Bronchial epithelial cell (primary cell): ENCODE measurements around the gene CCDC60. TPM values are rescaled to one million over a fixed set of nuclear protein-coding genes. Genes with fewer than 3 reads are reported as not detected.

Experiments
- DNase-seq: peaks from one replicate; pipeline ENCODE4 v3.0.0-alpha.2; 2010; ENCODE audit warnings: low read depth
- FAIRE-seq: peaks from 2 replicates; lab custom pipeline; 2011; peaks lifted over from hg19 to GRCh38; lab: Jason Lieb, UNC
- H3K27me3 ChIP-seq: 2 replicates; pipeline ENCODE4 v1.5.1; 2011; ENCODE audit warnings: low read length; ENCODE audit not compliant: control insufficient read depth, insufficient read depth
- H3K36me3 ChIP-seq: 2 replicates; pipeline ENCODE4 v1.5.1; 2011; ENCODE audit warnings: low read length; ENCODE audit not compliant: control insufficient read depth, insufficient read depth
- H3K4me3 ChIP-seq: 2 replicates; pipeline ENCODE4 v1.5.1; 2011; ENCODE audit warnings: mild to moderate bottlenecking, low read depth, low read length, control low read depth
- total RNA-seq: library from RNA; depleted of rRNA; stranded (reverse); fragments of >200 nt; gene quantifications from 2 replicates; pipeline ENCODE4 v1.2.1, GENCODE V29; 2014
- TF ChIP-seq, protein P1 (sequence below): IDR thresholded peaks from 2 replicates; pipeline ENCODE4 v1.5.1; 2011; ENCODE audit warnings: mild to moderate bottlenecking, moderate library complexity, low read length, control low read depth, inconsistent platforms; ENCODE audit not compliant: insufficient read depth, severe bottlenecking

Gene CCDC60
- total RNA-seq, 1 donor from 2014 or later: 0.26 TPM

DNA sequence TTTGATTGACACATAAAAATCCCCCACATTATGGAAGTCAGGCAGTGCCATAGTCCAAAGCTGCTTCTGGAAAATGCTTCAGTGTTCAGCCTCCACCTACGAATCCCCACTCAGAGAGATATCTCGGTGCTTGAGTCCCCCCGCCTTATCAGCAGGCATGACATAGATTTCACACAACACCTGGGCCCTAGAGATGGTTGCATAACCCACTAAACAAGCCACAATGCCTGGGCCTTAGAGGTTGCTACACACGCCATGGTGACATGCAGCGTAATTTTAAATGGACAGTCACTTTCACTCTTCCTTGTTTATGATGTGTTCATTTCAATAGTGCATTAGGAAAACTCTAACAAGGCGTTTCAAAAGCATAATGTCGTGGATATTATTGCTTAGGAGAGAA lies 38.0 kb downstream of the CCDC60 start:
- Histone ChIP-seq H3K36me3 (no peaks in the 10 kb centered on the region), H3K4me3 (no peak overlapping the region), H3K27me3 (no peaks in the 10 kb centered on the region)
- no peak for FAIRE-seq
- TF ChIP-seq, protein P1, sequence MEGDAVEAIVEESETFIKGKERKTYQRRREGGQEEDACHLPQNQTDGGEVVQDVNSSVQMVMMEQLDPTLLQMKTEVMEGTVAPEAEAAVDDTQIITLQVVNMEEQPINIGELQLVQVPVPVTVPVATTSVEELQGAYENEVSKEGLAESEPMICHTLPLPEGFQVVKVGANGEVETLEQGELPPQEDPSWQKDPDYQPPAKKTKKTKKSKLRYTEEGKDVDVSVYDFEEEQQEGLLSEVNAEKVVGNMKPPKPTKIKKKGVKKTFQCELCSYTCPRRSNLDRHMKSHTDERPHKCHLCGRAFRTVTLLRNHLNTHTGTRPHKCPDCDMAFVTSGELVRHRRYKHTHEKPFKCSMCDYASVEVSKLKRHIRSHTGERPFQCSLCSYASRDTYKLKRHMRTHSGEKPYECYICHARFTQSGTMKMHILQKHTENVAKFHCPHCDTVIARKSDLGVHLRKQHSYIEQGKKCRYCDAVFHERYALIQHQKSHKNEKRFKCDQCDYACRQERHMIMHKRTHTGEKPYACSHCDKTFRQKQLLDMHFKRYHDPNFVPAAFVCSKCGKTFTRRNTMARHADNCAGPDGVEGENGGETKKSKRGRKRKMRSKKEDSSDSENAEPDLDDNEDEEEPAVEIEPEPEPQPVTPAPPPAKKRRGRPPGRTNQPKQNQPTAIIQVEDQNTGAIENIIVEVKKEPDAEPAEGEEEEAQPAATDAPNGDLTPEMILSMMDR: no peak
- no peak for DNase-seq

DNA sequence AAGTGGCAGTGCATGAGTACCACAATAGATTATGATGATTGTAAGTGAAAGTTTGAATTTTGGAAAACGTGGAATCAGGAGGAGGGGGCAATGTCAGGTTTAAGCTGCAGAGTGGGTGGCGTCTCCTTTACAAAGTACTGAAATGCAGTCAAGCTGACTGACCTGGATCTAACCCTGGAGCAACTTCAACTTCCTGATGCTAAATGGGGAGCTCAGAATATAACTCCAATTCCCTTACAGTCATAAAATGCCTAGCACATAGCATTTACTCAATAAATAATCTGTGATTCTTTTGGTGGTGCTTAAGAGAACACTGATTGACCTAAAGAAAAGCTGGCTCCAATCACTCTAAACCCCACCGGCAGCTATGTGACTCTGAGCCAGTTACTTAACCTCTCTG lies 38.5 kb downstream of the CCDC60 start:
- Histone ChIP-seq H3K36me3 (no peaks in the 10 kb centered on the region), H3K27me3 (no peaks in the 10 kb centered on the region)
- TF ChIP-seq, protein P1: no peak

DNA sequence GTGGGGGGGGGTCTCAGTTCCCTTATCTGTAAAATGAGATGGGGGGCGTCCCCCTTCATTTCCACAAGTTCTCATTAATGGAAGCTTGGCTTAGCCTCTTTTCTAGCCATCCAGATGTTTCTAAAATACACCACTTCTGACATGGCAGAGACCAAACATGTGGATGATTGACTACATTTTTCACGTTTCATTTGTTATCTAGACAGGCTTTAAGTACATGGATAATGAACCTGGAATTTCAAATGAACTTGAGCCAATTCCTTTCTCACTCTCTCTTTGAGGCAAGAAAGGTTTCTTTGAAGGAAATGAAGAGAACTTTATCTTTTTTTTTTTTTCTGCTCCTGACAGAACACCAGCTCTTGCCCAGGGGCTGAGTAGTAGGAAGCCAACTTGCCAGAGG lies 39.1 kb downstream of the CCDC60 start:
- no peaks in the 10 kb centered on the region for H3K27me3 ChIP-seq
- TF ChIP-seq, protein P1: no peak
- H3K4me3 ChIP-seq: no peak overlapping the region
- no peaks in the 10 kb centered on the region for H3K36me3 ChIP-seq
- no peak for FAIRE-seq
- DNase-seq: no peak

More for the DNA sequence above, 38.5 kb downstream of the CCDC60 start:
- no peak overlapping the region for H3K4me3 ChIP-seq
- DNase-seq (no peak), FAIRE-seq (no peak)

DNA sequence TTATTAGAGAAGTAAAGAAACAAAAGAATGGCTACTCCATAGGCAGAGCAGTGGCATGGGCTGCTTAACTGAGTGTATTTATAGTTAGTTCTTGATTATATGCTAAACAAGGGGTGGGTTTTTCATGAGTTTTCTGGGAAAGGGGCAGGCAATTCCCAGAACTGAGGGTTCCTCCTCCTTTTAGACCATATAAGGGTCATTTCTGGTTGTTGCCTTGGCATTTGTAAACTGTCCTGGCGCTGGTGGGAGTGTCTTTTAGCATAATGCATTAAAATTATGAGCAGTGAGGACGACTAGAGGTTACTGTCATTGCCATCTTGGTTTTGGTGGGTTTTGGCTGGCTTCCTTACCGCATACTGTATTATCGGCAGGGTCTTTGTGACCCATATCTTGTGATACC lies 40.1 kb downstream of the CCDC60 start:
- DNase-seq (no peak), FAIRE-seq (no peak)
- no peak overlapping the region for H3K4me3 ChIP-seq
- H3K36me3 ChIP-seq: no peaks in the 10 kb centered on the region
- H3K27me3 ChIP-seq: no peaks in the 10 kb centered on the region
- TF ChIP-seq, protein P1: no peak

DNA sequence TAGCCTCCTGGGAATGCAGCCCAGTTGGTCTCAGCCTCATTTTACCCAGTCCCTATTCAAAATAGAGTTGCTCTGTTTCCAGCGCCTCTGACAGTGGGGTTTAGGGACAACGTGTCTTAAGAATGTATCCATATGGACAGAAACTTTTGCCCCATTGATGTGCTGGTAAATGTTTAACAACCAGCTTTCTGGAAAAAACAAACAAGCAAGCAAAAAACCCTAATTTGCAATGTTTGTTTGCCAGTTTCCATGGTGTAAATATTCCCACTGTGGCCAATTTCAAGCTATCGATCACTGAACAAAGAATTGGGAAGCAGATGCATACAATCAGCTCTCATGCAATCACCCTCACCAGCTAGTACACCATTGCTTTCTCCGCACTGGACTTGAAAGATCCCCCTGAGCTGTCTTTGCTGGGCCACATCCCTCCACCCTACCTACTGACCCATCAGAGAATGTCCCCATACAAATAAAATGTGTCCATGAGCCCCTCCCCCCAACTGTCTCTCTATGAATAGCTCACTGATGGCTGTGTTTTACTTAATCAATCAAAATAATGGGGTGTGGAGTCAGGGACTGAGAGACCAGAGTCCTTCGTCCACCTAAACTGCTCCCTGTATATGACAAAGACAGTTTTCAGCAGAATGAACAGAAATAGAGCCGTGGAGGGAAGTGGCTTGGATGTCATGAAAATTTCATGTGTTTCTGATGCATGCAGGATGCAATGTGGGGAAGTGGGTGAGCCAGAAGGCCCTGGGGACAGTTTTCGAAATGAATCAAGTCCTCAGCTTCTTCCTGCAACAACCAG lies 40.8 kb downstream of the CCDC60 start:
- H3K36me3 ChIP-seq: no peaks in the 10 kb centered on the region
- no peak for DNase-seq
- no peak overlapping the region for H3K4me3 ChIP-seq
- H3K27me3 ChIP-seq: no peaks in the 10 kb centered on the region
- TF ChIP-seq, protein P1: no peak
- FAIRE-seq: no peak

DNA sequence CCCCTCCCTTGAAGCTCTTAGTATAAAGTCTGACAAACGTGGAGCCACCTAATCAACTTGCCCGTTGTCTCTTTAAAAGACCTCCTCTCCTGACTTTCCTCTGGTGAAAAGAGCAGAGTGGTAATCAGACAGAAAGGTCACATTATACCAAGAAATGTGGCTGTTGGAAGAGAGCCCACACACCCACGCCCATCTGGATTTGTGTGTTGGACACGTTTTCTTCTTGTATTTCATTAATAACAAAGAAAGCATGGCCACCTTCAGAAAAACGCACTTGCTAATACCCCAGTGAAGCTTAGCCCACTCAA lies 41.3 kb downstream of the CCDC60 start:
- Histone ChIP-seq H3K4me3 (no peak overlapping the region), H3K27me3 (no peaks in the 10 kb centered on the region), H3K36me3 (no peaks in the 10 kb centered on the region)
- TF ChIP-seq, protein P1: no peak
- DNase-seq: no peak
- FAIRE-seq: no peak
